ENCODE results near the gene LRRC55.

The LRRC55 gene

GRCh38 chr11:57240757-57241156 lies 59.0 kb downstream of the LRRC55 start:
- H2BK120ac ChIP-seq (ENCODE audit: low read depth, low read length): no peak overlapping the region
- H3K27me3 ChIP-seq (ENCODE audit: control insufficient read depth in 3 of 3, insufficient read depth in 3 of 3, low read depth in 1 of 3, low read length in 3 of 3): no peaks in the 10 kb centered on the region
- no peak for DNase-seq (ENCODE audit: low spot score)
- no peak overlapping the region for H2BK12ac ChIP-seq (ENCODE audit: low read length)
- no peak overlapping the region for H3K27ac ChIP-seq (replicated peaks; ENCODE audit: low read length)
- no peak overlapping the region for H2AK5ac ChIP-seq (ENCODE audit: low read depth, low read length)
- no peaks in the 10 kb centered on the region for H3K79me1 ChIP-seq (ENCODE audit: low read depth, low read length)
- no peaks in the 10 kb centered on the region for H3K36me3 ChIP-seq (replicated peaks in 1 of 2; ENCODE audit: control insufficient read depth in 2 of 2, insufficient read depth in 2 of 2, low read length in 2 of 2)
- H2AFZ ChIP-seq (ENCODE audit: low read length): peak overlapping the region; percentile 66
- H2BK5ac ChIP-seq (ENCODE audit: low read length): no peak overlapping the region
- H3K9ac ChIP-seq (ENCODE audit: low read depth, low read length, poor library complexity): no peak overlapping the region
- no peak overlapping the region for H3K4me2 ChIP-seq (ENCODE audit: insufficient read depth, low read length, poor library complexity, severe bottlenecking)
- H3K4ac ChIP-seq (ENCODE audit: low read length): no peak overlapping the region
- peak overlapping the region; percentile 49 for H3K18ac ChIP-seq (ENCODE audit: low read length)
- no peak overlapping the region for H3K14ac ChIP-seq (ENCODE audit: low read length)
- no peak overlapping the region for H3K23ac ChIP-seq (ENCODE audit: low read depth, low read length, poor library complexity)
- H4K8ac ChIP-seq (ENCODE audit: low read depth, low read length): no peak overlapping the region
- peaks cover 18 to 27% of the 10 kb centered on the region in 2 donors for H3K4me1 ChIP-seq (ENCODE audit: control insufficient read depth in 2 of 2, insufficient read depth in 1 of 2, low read depth in 1 of 2, low read length in 2 of 2)
- no peaks in the 10 kb centered on the region for H3K9me3 ChIP-seq (replicated peaks in 1 of 2; ENCODE audit: control insufficient read depth in 2 of 2, insufficient read depth in 1 of 2, low read depth in 1 of 2, low read length in 2 of 2)
- WGBS, 2 donors (ENCODE audit: extremely low coverage in 2 of 2, insufficient read length in 2 of 2, insufficient replicate concordance in 1 of 2): no CpG with 5 or more reads among the region's 5 CpGs
- H2BK15ac ChIP-seq (ENCODE audit: low read length): no peak overlapping the region
- no peak overlapping the region for H3K4me3 ChIP-seq (ENCODE audit: low read length in 2 of 2)
- no peak overlapping the region for H4K91ac ChIP-seq (ENCODE audit: low read depth, low read length, poor library complexity)
